Liver (tissue), 3 donors: Measurements from ENCODE around the gene CHN1.

ENCODE experiments used
- CTCF ChIP-seq: fragments of 150-350 bp; IDR thresholded peaks from 2 replicates; pipeline ENCODE4 v1.5.1; 2017; ENCODE audit warnings: improper control_type of control experiment, low read depth, low read length; ENCODE audit not compliant: missing input control
- JUND ChIP-seq, 2 donors: IDR thresholded peaks; 2 replicates each; pipeline ENCODE4 v1.6.1; 2016; ENCODE audit warnings: antibody characterized with exemption in 2 of 2
- REST ChIP-seq: IDR thresholded peaks from 2 replicates; pipeline ENCODE4 v1.6.1; 2016; ENCODE audit warnings: antibody characterized with exemption, mild to moderate bottlenecking
- TAF1 ChIP-seq: conservative IDR thresholded peaks from 2 replicates; pipeline ENCODE4 v1.6.1; 2016; ENCODE audit warnings: antibody characterized with exemption, mild to moderate bottlenecking
- donor health status: healthy.
- donor health status: healthy.

GRCh38 chr2:174888646-174889271 lies 116.4 kb downstream of the CHN1 start:
- TF ChIP-seq CTCF (no peak), TAF1 (no peak), REST (no peak), JUND (IDR thresholded peaks at IDR 0.05) (no peak)
